ENCODE data around the gene CD160.
"Not testable (repeated sequence)": the region's sequence is repeated elsewhere in the genome, so short reads cannot be mapped to it uniquely, and the experiment has no call there.

Gene CD160

DNA sequence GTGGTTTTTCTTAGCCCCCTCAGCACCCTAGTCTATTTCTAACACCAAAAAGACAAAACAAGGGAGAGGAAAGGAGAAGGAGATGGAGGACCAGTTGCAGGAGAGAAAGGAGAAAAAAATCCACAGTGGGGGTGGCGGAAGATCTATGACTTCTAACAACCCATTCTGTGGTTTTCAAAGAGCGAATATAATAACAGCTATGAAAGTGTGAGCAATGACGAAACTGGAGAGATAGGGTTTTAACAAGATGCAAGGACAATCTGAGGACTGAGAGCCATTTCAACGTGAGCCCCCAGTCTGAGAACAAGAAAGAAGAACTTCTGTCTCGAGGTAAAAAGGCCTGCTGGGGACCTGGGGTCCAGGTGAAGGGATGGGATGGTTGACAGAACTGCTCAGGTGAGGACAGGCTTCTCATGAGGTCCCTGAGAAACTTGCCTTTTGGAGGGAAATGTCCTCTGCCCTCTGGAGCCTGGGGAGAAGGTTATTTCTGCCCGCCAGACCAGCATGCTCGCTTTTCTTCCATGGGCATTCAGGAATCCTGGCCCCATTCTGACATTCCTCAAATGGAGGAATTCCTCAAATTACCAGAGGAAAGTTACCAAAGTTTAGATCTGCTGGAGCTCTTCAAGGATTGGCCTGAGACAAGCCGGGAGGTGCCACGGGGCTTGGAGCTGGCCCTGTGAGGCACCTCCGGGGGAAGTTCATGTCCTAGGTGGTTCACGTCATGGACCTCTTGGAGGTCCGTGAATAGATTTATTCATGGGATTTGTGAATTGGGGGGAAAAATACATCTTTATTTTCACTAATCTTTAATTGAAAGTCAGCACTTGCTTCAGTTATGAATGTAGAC, at the start of gene CD160:
TSS of gene CD160 (plus strand) at position 270 of the 850 bp plus-strand sequence. CDS start 8,829 bp downstream, outside the sequence.
- DNase-seq (ENCODE audit: low spot score) = no peak

- not testable (repeated sequence) for DNase-seq (ENCODE audit: low spot score)
Observed at GRCh38 chr1:145670995-145671745, 48.1 kb upstream of the CD160 start.

DNA sequence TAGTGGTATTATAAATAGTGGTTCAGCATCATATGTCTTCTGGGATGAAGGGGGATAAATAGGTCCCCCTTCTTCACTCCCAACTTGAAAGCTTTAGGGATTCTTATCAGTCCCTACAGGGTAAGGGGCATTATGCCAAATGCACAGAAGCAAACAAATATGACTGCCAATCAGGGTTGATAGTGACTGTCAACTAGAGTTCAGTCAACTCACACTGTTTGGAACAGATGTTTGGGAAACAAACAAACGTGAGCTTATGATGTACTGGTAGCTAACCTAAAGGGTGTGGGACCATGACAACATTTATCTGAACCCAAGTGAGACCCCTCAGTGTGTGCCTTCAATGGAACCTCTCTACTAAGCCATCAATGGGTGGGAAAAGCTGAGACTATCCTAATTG, 46.1 kb upstream of the CD160 start:
- not testable (repeated sequence) for DNase-seq (ENCODE audit: low spot score)

GRCh38 chr1:145684858-145685257, 34.4 kb upstream of the CD160 start:
- not testable (repeated sequence) for DNase-seq (ENCODE audit: low spot score)

- not testable (repeated sequence) for DNase-seq (ENCODE audit: low spot score)
Observed at GRCh38 chr1:145686078-145686477, 33.2 kb upstream of the CD160 start.

- DNase-seq (ENCODE audit: low spot score) = no peak
Observed at GRCh38 chr1:145688328-145688727, 31.0 kb upstream of the CD160 start.

GRCh38 chr1:145688924-145689323, 30.4 kb upstream of the CD160 start:
- DNase-seq (ENCODE audit: low spot score) = no peak

DNA sequence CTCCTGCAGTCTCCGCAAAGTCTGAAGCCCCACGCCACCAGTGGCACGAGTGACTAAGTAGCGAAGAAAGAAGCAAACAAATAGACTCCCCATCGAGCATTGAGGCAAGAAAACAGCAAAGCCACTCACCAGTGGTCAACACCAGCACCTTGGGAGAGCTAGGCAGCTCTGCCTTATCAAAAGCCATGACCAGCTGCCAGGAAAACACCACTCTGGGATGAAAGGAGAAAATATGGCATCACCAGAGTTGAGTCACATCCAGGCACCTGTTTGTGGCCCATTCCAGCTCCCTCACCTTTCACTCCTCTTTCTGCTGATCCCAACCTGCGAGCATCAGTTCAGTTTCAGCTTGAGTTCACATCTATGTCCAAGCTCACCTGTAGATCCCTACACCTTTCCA, 29.4 kb upstream of the CD160 start:
- DNase-seq (ENCODE audit: low spot score) = no peak

DNA sequence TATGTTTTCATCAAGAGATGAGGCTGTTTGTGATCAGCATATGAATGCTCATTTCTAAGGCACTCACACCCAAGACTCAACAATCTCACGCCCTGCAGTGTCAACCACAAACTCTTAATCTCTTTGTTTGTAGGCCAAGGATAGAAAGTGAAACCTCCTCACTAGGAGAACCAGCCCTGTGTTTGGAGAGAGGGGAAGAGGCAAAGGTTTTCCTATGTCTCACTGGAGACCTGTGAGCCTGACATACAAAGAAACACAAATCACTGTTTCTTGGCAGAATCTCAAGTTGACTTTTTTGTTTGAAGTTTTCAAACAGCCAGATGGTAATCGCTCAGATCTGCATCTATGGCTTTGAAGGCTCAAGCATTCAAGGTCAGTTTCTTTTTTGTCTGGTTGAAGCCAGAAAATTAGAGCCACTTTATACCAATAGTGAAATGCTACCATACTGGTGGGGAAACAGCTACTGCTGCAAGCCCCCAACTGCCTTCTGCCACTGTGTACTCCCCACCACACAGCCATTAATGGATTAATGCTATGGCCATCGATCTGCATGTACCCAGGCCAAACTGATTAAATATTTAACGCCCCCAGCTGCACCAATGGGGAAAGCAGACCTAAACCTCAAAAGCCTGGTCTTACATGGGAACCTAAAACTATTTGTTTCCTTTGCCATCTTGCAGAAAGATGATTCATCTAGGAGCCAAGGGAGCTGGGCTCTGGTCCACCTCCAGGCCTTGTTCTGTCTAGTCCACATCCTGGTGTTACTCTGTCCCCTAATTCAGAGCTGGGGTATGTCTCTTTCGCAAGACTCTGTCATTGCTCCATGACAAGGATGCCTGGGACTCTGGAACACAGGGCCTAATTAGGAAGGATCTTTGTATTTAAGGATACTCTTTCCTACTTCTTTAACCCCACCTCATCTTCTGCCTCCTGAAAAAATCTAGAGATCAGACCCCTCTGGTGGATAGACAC, 28.4 kb upstream of the CD160 start:
- DNase-seq (ENCODE audit: low spot score) = peak; percentile 25

DNA sequence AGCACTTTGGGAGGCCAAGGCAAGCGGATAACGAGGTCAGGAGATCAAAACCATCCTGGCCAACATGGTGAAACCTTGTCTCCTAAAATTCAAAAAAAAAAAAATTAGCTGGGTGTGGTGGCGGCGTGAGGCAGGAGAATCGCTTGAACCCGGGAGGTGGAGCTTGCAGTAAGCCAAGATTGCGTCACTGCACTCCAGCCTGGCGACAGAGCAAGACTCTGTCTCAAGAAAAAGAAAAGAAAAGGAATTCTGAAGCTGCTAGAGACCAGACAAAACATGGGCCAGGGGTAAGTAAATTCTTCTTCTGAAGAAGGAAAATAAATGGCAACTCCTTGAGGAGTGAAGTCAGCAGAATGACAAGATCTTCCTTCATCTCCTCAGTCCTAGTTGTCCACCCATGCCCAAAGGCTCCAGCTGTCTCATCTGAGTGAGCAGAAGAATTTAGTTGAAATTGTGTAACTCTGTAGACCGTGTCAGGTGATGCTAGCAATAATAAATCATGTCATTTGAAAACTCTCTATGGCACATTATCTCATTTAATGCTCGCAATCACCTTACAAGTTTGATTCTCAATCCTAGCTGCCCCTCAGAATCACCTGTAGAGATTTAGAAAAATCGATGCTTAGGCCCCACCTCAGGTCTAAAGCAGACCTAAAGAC, 26.4 kb upstream of the CD160 start:
- DNase-seq (ENCODE audit: low spot score) = no peak

DNA sequence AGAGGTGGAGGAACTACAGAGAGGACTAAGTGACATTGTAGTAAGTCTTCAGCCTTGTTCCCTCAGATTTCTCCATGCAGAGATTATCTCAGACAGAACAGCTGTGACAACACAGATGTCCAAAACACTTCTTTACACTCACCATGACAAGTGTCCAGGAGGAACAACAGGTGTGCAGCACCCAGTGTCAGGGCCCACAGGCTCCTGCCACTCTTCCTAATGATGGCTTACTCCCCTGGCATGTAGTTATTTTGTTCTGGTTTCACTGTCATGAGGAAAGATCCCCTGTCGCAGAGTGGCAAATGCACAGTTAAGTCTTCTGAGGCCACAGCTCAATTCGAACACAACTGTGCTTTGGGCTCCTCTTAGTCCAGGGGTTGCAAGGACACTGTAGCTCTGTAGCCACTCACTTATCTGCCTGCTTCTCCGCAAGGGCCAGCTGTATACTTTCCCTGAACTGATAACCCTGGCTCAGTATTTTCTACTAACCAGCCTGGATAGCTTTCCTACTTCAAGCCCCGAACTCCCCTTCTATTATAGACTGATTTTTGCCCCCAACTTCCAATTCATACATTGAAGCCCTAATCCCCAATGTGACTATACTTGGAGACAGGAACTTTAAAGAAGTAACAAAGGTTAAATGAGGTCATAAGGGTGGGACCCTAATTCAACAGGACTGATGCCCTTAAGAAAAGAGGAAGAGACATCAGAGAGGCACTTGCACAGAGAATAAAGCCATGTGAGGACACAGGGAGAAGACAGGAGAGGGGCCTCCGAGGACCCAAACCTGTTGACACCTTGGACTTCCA, 23.3 kb upstream of the CD160 start:
- no peak for DNase-seq (ENCODE audit: low spot score)

DNA sequence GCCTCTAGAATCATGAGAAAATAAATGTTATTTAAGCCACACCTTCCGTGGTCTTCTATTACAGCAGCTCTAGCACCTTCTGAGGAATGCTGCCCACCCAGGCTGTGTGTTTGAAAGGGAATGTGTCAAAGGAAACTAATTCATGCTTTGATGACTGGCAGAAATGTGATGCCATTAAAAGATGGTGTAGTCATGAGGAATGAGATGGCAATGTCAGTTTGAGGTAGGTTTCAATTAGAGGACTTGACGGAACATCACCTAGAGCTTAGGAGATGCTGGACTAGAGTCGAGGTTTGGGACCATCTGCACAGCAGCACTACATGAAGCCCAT, 22.7 kb upstream of the CD160 start:
- no peak for DNase-seq (ENCODE audit: low spot score)

DNA sequence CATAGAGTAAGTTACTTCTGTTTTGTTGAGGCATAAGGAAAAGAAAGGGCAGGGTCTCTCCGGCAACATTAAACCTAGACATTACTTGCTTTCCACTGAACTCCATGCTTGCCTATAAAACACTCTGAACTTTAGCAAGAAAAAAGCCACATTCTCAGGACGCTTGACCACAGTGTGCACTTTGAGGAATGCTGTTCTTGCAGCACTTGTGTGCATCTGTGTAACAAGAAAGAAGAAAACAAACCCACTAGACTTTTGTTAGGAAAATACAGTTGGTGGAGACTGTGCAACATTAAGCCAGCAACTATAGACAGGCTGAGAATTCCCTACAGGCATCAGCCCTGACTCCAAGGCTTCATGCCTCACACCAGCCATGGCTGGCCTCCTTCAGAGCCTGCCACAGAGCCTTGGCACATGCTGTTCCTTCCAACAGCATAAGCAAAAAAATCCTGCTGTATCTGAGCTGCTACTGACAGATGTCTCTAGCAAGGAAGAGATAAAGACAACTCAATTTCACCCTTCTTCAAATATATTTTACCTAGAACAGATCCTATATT, 17.9 kb upstream of the CD160 start:
- no peak for DNase-seq (ENCODE audit: low spot score)

- no peak for DNase-seq (ENCODE audit: low spot score)
Observed at GRCh38 chr1:145702052-145702451, 17.2 kb upstream of the CD160 start.

DNA sequence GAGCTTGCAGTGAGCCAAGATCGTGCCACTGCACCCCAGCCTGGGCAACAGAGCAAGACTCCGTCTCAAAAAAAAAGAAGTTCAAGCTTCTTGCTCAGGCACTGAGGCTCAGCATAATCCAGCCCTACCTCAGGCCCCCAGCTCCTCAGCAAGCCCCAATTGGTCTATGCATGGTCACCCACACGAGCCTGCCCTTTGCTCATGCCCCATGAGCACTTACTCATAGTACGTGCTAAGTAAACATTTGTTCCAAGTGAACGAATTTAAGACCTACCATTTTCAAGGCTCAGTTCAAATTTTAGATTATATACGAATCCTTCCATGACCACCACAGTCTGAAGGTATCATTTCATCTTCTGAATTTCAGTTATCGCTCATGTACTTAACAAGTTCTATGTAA, 16.5 kb upstream of the CD160 start:
- no peak for DNase-seq (ENCODE audit: low spot score)

GRCh38 chr1:145705622-145706021, 13.7 kb upstream of the CD160 start:
- DNase-seq (ENCODE audit: low spot score) = no peak

GRCh38 chr1:145706086-145706664, 13.1 kb upstream of the CD160 start:
- DNase-seq (ENCODE audit: low spot score) = peak; percentile 67

GRCh38 chr1:145707183-145707867, 12.0 kb upstream of the CD160 start, which contains the start of gene PDZK1:
PDZK1 (minus strand) TSS chr1:145707368; CDS start chr1:145688021, 19,347 bp downstream.
- no peak for DNase-seq (ENCODE audit: low spot score)

DNA sequence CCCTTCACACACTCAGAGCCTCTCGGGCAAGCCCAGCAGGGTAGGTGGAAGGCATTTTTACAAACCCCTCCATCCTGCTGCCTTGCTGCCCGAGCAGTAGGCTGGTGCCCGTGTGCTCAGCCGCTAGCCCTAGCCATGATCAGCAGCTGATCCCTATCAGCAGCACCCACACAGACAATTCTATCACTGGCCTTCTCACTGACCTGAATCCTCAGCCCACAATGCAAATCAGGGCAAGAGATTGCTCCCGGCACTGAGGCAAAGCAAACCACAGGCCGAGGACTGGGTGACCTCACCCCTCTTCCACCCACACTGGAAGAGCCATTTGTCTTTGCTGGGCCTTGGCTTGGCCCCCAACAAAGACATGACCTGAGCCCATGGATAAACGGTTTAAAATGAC, 11.2 kb upstream of the CD160 start:
- DNase-seq (ENCODE audit: low spot score) = no peak

Measured in LoVo (cell line).